Psoas muscle (tissue), 8 donors: ENCODE measurements around the gene SLC39A10. TPM values are rescaled to one million over a fixed set of nuclear protein-coding genes. Genes with fewer than 3 reads are reported as not detected.

Experiments
- ATAC-seq, 4 donors: fragments of 200-7000 bp; cut with Tn5 transposase; one replicate each; pipeline ENCODE4 v1.9.1; 2020; ENCODE audit warnings: moderate library complexity in 3 of 4, mild to moderate bottlenecking in 2 of 4
- DNase-seq, 2 donors: peaks; one replicate each; pipeline ENCODE4 v3.0.0-alpha.2; 2020
- H3K27ac ChIP-seq: fragments of 200-600 bp; one replicate; pipeline ENCODE4 v1.8.0; 2022
- H3K27me3 ChIP-seq, 3 donors: fragments of 200-600 bp in 1 of 3; one replicate each; pipeline versions ENCODE4 v1.6.1 to v1.8.0; 2013 to 2022; ENCODE audit warnings: low read length in 2 of 3, mild to moderate bottlenecking in 2 of 3, moderate library complexity in 1 of 3; ENCODE audit not compliant: insufficient read depth in 3 of 3
- H3K36me3 ChIP-seq, 2 donors: fragments of 200-600 bp in 1 of 2; one replicate each; pipeline versions ENCODE4 v1.6.1 to v1.8.0; 2013 to 2022; ENCODE audit warnings: low read depth in 1 of 2, mild to moderate bottlenecking in 1 of 2, moderate library complexity in 1 of 2; ENCODE audit not compliant: insufficient read depth in 1 of 2
- H3K4me1 ChIP-seq: fragments of 200-600 bp; one replicate; pipeline ENCODE4 v1.8.0; 2022
- H3K4me3 ChIP-seq: fragments of 200-600 bp; one replicate; pipeline ENCODE4 v1.8.0; 2022; ENCODE audit warnings: mild to moderate bottlenecking
- H3K9me3 ChIP-seq: fragments of 200-600 bp; one replicate; pipeline ENCODE4 v1.8.0; 2022
- WGBS, 3 donors: extraction: QIAGEN DNeasy Blood & Tissue Kit; methylation state at CpG; one replicate each; pipeline versions ENCODE4 v1.1.6 to v1.1.7; 2013; 5-methylcytosine and 5-hydroxymethylcytosine counted together
- intact Hi-C, 2 donors: fragments of 100-400 bp; cut with DNase I; formaldehyde crosslinking; loops; one replicate each; pipeline versions ENCODE4 v1.11.0 to v1.14.2; 2022
- polyA plus RNA-seq, 3 donors: library from polyadenylated mRNA; stranded (reverse); fragments of 200-250 nt; gene quantifications; one replicate each; pipeline ENCODE4 v1.2.3, GENCODE V29; 2013
- total RNA-seq, 4 donors: library from RNA; stranded (reverse); fragmentation: NEBNext Ultra II Directional in 2 of 4; extraction: Animal tissue kit (Norgen Biotek cat#: 25700) in 2 of 4; gene quantifications; one replicate each; pipeline versions ENCODE4 v1.2.1 to v1.2.4, GENCODE V29; 2021 to 2023
- TF ChIP-seq, protein P1 (sequence below): fragments of 200-600 bp; IDR thresholded peaks from one replicate; pipeline ENCODE4 v1.8.0; 2022; ENCODE audit warnings: antibody characterized with exemption
- donor health status: healthy with polysubstance abuse.
- donor health status: DM: no; HTN: no; CAD: no; lungs with moderate emphysema.
- donor health status: Bipolar disorder and iron deficiency.
- donor health status: healthy.
- donor health status: DM: yes; HTN: yes; CAD: no.
- donor health status: DM: no; HTN: no; CAD: no.
- donor health status: DM: no; HTN: no; CAD: no.
- donor health status: DM: yes; HTN: yes; CAD: no.

Gene SLC39A10
- total and polyA plus RNA-seq, 7 donors = 0.98 to 7.7 (median 3.8) TPM

DNA sequence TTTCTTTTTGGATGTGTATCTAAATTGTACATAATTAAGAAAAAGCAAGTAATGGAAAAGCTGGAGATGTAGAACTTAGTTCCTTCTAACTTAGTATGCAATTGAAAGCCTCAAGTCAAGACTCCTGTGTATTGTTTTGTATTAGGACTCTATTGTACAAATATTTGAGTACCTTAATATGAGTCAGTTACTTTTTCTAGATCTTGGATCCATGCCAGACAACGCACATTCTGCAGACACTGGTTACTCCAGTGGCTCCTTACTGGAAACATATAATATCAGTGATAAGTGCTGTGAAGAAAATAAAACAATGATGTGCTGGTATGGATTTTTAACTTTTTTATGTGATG is 1.5 kb downstream of the SLC39A10 start:
- Histone ChIP-seq H3K4me1 (peaks cover 25% of the 10 kb centered on the region), H3K9me3 (no peaks in the 10 kb centered on the region), H3K4me3 (peak overlapping the region; percentile 92), H3K27me3 (no peaks in the 10 kb centered on the region), H3K27ac (peak overlapping the region; percentile 91), H3K36me3 (no peaks in the 10 kb centered on the region)
- ATAC-seq (no peak), DNase-seq (no peak)
- 0% methylated on average over 1 of the region's 1 CpG for whole genome bisulfite sequencing, 3 donors
- TF ChIP-seq, protein P1, sequence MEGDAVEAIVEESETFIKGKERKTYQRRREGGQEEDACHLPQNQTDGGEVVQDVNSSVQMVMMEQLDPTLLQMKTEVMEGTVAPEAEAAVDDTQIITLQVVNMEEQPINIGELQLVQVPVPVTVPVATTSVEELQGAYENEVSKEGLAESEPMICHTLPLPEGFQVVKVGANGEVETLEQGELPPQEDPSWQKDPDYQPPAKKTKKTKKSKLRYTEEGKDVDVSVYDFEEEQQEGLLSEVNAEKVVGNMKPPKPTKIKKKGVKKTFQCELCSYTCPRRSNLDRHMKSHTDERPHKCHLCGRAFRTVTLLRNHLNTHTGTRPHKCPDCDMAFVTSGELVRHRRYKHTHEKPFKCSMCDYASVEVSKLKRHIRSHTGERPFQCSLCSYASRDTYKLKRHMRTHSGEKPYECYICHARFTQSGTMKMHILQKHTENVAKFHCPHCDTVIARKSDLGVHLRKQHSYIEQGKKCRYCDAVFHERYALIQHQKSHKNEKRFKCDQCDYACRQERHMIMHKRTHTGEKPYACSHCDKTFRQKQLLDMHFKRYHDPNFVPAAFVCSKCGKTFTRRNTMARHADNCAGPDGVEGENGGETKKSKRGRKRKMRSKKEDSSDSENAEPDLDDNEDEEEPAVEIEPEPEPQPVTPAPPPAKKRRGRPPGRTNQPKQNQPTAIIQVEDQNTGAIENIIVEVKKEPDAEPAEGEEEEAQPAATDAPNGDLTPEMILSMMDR = no peak
- intact Hi-C loops = loop anchor here in 1 of 2 donors (5.0 kb wide), 1 partner anchor 81 kb away; no protein-coding TSS in a partner anchor

DNA sequence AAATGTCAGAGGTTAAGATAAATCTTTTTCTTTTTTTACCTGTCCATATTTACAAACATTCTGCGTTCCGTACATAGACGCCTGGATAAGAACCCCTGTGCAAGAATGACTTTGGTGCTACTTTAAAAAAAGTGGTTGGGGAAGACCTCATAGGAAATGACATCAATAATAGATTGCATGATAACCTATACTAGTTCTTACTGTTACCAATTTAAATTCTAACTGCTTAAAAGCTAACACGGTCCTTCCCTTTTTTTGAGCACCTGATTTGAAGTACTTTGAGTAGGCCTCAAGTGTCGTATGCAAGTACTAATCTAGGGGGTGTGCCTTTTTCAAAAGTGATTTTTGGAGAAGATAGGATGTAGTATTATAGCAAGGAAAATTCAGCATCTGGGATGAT is 2.1 kb downstream of the SLC39A10 start:
- intact Hi-C loops = loop anchor here in 1 of 2 donors (5.0 kb wide), 1 partner anchor 82 kb away; no protein-coding TSS in a partner anchor
- peaks cover 25% of the 10 kb centered on the region for H3K4me1 ChIP-seq
- no peak for DNase-seq
- TF ChIP-seq, protein P1 = no peak
- H3K4me3 ChIP-seq = peak overlapping the region; percentile 92
- H3K27me3 ChIP-seq = no peaks in the 10 kb centered on the region
- H3K27ac ChIP-seq = peak overlapping the region; percentile 3
- no peaks in the 10 kb centered on the region for H3K36me3 ChIP-seq
- no peaks in the 10 kb centered on the region for H3K9me3 ChIP-seq
- 61 to 72% (median 62%) methylated on average over 5 of the region's 5 CpGs for WGBS, 3 donors
- ATAC-seq = no peak

DNA sequence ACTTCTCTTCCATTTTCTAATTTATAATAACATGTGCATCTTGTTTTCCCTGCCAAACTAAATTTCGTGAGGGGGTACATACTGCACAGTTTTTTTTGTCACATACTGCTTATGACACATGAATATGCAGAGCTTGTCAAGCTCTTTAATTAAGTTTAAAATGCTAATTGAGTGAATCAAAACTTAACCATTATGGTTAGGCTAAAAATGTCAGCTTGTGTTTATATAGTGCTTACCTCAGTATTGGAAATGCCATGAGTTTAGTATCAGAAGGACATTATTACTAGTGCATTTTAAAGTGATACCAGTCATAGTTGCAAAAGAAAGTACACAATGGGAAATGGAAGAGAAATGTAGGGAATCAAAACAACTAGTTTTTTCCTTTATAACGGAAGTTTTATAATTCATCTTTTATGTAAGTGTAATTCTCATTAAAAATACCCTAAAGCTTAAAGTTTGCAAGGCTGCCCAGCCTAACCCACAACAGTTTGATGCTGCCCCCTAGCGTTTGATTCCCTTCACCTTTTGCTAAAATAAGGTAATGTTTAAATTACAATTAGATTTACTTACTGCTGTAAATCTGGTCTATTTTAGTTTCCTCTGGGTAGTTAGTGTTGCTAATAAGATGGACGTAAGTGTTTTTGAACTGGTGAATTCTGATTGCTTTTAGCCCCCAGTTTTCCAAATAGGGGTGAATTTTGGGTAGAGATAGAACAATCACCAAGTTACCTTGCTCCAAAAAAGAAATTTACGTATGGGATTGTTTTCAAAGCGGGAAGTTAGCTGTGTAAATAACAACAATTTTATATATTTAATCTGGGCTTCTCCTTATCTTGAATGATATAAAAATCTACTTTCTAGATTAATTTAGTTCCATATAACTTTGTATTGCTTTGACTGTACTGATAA is 3.2 kb downstream of the SLC39A10 start:
- intact Hi-C loops = loop anchor here in 1 of 2 donors (5.0 to 10.0 kb wide), 2 partner anchors 83 to 165 kb away; no protein-coding TSS in a partner anchor
- Histone ChIP-seq H3K4me3 (peak overlapping the region; percentile 92), H3K9me3 (no peaks in the 10 kb centered on the region), H3K36me3 (no peaks in the 10 kb centered on the region), H3K4me1 (peaks cover 25% of the 10 kb centered on the region), H3K27me3 (no peaks in the 10 kb centered on the region), H3K27ac (no peak overlapping the region)
- DNase-seq = peak in 1 of 2 donors; percentile 25
- ATAC-seq = no peak
- WGBS, 3 donors = 37 to 46% (median 42%) methylated on average over 6 of the region's 6 CpGs
- TF ChIP-seq, protein P1 = peak; percentile 83

DNA sequence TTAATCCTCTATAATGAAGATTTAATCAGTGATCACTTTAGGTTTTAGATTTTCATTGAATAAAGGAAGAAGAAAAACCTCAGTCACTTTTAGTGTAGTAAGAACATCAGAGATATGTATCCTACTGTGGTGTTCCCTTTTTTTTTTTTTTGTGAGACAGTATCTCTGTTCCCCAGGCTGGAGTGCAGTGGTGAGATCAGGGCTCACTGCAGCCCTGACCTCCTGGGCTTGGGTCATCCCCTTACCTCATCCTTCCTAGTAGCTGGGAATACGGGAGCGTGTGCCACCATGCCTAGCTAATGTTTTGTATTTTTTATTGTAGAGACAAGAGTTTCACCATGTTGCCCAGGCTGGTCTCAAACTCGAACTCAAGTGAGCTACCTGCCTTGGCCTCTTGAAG is 5.1 kb downstream of the SLC39A10 start:
- 35 to 42% (median 36%) methylated on average over 3 of the region's 3 CpGs for WGBS, 3 donors
- no peak overlapping the region for H3K4me3 ChIP-seq
- no peak overlapping the region for H3K27ac ChIP-seq
- no peak for DNase-seq
- intact Hi-C loops = loop anchor here in 1 of 2 donors (10.0 kb wide), 1 partner anchor 167 kb away; no protein-coding TSS in a partner anchor
- ATAC-seq = no peak
- no peaks in the 10 kb centered on the region for H3K36me3 ChIP-seq
- H3K9me3 ChIP-seq = no peaks in the 10 kb centered on the region
- peaks cover 25% of the 10 kb centered on the region for H3K4me1 ChIP-seq
- no peaks in the 10 kb centered on the region for H3K27me3 ChIP-seq
- TF ChIP-seq, protein P1 = no peak
